D341Med (cell line): ENCODE measurements around the gene GRIK3.

Source experiments
- DNase-seq: peaks from one replicate; pipeline ENCODE4 v3.0.0; 2012; ENCODE audit warnings: low spot score

The GRIK3 gene

DNA sequence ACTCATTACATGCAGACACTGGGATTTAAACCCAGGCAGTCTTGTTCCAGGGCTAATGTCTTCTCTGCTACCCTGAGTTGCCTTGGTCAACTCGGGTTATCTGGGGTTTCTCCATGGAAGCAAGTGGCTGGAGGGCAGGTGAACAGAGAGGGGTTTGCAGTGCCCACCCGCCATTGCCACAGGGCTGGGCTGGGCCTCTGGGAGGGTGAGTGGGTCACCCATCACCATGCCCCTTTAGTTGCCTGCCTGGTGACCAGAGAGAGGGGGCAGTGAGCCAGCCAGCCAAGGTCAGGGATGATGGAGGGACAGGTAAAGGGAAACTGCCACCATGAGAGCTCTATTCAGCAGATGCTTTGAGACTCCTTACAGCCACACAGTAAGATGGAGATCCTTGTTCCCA is 53.2 kb downstream of the GRIK3 start:
- no peak for DNase-seq

DNA sequence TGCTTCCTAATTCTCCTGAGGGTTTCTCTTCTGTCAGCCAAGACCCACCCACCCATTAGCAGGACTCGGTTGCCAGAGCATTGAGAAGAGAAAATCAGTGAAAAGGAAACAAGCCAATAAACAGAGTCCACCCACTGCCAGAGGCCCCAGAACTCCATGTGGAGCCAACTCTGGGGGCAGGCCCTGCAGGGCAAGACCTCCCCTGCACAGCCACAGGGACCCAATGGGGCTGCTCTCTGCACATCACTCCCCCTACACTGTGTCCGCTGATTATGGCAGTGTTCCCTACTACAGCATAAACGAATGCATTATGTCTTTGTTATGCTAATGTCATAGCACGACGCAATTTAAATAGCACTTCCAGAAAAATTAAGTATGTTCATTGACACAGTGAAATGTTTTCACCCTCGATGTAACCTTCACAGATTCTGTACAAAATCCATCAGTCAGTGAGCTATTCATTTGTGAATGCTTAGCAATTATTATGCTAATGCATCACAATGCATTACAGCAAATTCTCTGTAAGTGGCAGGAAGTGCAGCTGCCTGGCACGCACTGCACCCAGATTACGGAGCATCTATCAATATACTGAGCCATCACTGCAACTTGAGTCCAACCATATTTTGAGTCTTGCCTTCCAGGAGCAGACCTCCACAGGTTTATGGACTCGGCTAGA is 56.4 kb downstream of the GRIK3 start:
- DNase-seq = no peak

GRCh38 chr1:36975642-36976041 is 58.7 kb downstream of the GRIK3 start:
- DNase-seq = no peak

- no peak for DNase-seq
Observed at GRCh38 chr1:36973056-36973455, 61.3 kb downstream of the GRIK3 start.

DNA sequence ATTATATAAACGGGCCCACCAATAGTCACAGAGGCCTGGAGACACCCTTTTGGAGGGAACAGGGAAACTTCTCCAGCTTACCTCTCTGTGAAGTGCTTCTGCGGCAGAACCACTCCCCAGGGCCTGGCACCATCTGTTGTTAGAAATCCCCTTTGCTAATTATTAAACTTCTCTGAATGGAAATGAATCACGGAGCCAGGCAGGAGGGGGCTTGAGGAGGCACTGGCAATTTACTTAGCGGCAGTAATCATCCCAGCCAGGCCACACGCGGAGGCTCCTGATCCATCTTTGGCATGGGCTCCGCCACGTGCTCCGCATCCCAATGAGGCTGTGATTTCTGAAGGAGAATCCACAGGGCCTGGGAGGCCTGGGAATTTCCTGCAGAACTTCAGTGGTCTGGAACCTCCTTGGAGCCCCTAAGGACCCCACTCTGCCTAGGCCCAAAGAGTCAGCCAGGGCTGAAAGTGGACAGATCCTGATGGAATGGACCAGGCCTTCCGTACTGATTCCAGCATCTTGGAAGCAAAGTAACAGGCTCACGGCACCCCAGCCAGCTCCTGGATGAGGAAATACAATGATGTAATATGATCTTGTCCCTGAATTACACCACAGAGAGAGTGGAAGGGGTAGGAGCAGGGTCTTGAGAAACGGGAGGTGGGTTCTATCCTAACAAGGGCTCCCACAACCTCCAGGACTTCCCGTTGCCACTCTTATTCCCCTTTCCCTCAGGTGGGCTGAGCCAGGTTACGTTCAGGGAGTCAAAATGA is 62.3 kb downstream of the GRIK3 start:
- peak; percentile 89 for DNase-seq

DNA sequence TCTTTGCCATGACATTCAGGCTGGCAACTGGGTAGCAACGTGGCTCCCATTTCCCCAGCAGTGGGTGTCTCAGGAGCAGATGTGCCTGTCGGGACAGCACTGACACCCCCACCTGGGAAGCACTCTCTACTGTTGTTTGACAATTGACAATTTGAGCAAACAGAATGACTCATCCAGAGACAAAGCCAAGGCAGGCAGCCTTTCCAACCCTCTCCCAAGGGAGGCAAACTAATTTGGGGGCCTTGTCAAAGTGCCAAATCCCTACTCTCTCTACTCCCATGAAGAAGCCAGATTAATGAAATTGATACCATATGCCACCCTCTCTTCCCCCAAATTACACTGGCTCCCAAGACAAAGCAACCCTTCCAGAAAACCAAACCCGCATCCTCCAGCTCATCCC is 65.6 kb downstream of the GRIK3 start:
- peak; percentile 65 for DNase-seq

- no peak for DNase-seq
Observed at GRCh38 chr1:36966242-36966641, 68.1 kb downstream of the GRIK3 start.

DNA sequence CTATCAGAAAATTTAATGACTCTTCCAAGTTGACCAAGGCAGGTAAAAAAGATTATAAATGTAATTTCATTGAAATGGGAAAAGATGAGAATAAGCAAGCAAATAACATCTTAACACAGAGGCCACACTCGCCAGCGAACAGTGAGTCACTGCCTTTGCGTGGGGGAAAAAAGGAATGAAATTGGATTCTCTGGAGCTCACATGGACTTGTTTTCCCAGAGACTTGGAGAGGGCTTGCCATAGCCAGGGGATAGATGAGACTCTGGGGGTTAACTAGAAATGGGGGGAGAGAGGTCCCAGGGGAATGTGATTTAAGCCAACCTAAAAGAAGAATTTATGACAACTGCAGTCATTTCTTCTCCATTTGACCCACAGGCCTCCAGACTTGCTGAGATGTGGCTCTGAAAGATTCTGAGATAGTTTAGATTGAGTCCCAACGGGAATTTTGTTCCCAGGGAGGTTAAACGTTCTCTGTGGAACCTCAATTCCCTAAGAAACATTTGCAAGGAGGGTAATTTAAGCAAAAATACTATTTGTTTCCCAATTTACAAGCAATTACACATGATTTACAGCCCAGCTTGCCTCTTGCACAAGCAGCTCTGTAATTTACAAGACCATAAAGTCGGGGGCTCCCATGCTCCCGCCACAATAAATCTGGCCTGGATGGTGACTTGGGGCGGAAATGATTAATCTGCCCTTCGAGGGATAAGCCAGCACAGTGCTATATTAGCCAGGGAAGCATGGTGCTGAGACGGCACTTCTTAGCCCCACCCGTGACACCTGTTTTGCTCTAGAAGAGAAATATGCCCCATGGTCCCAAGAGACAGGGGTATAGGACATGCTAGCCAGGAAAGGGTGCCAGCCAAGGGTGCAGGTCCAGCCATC is 68.8 kb downstream of the GRIK3 start:
- DNase-seq = peak; percentile 59

DNA sequence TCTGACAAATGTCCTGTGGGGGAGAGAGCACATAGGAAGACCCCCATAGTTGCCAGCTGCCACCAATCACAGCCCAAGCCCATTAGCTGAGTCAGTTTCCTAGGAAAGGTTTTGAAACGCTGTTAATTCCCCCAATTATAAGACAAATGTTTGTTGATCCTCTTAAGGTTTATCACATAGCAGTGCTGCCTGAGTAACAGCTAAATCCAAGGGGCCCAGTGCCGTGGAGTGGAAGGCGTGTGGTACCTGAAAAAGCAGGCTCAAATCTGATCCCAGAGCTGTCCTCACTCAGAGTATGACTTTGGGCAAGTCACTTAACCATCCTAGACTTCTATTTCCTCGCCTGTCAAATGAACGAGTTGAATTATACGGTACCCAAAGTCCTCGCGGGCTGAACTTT is 69.5 kb downstream of the GRIK3 start:
- peak; percentile 55 for DNase-seq

DNA sequence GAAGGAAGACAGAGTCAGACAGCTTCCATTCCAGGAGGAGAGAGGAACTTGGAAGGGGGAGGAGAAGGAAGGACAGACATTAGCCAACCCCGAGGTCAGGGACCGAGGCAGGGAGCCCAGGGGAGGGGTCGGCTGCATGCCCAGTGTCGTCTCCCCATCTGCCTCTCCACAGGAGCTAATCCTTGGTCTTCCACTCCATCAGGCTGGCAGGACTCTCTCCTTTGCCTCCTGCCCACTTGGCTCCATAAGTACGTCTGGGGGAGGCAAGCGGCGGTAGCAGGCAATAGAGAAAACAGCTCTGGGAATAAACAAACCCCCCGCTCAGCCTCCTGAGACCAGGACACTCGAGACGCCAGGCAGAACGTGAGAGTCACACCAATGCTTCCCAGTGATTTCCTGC is 71.3 kb downstream of the GRIK3 start:
- DNase-seq = no peak

DNA sequence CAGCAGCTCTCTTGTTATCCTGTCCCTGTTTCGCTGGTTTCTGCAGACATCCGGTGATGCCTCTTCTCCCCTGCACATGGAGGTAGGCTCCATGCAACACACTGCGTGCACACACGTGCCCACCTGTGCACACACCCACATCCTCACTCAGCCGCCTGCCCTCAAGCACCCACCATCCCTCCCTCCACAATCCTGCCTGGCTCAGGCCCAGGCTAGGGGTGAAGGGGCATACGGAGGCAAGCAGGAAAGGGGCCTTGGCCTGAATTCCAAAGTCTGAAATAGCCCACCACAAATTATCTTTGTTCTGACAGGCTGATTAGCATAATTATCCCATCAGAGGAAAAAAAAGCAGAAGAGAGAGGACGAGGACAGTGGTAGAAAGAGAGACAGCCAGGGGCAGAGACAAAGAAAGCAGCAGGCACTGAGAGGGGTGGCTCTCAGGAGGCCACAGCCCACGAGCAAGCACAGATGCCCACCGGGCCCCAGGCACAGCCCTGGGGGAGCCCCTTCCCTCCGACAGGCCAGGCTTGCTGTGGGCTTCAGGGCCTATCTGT is 73.2 kb downstream of the GRIK3 start:
- DNase-seq = no peak

DNA sequence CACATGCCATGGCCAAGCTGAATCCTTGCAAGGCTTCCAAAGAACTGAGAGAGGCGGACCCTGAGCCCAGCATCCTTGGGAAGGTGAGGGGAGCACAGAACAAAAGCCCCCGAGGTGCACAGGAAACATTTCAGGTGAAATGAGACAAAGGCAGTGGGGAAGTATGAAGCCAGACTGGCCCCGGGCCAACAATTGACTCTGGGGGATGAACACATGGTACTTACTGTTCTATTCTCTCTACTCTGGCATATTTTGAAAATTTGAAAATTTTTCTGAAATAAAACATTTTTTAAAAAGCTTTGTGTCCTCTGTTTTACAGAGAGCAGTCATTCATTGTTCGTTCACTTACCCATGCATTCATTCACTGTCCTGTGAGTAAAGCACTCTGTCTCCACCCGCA is 77.7 kb downstream of the GRIK3 start:
- DNase-seq = no peak

- no peak for DNase-seq
Observed at GRCh38 chr1:36955016-36955415, 79.3 kb downstream of the GRIK3 start.

DNA sequence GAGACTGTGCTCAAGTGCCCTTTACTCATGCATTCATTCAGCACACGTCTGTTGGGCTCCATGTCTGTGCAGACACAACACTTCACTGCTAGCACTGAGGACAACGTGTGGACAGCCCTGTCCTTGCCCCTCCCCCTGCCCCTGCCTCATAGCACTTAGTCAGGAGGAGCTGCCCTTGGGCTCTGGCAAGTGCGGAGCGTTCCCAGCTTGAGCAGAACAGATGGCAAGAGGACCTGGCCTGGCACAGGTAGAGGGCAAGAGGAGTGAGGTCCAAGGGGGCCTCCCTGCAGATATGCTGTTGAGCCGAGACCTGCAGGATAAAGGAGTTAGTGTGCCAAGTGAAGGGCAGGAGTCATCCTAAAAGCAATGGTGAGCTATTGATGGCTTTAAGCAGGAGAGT is 81.3 kb downstream of the GRIK3 start:
- no peak for DNase-seq

- no peak for DNase-seq
Observed at GRCh38 chr1:36951761-36952160, 82.6 kb downstream of the GRIK3 start.

DNA sequence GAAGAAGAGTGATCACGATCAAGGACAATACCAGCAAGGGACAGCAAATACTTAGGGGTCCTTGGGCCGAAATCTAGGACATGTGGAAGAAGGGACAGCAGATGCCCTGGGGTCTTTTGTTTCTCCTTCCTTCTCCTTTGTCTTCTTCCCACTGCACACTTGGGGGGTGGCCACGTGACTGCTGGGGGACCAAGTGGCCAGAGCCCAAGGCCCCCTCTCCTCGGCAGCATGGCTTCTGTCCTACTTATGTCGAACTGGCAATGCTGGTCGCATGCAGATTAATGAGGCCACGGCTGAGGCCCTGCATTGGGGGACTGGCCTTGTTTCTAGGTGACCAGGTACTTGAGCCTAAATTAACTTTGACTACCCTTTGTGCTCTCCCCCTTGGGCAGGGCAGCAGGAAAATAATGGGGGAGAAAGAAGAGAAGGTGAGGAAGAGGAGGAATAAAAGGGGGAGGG is 83.0 kb downstream of the GRIK3 start:
- no peak for DNase-seq

GRCh38 chr1:36950604-36951291 is 83.6 kb downstream of the GRIK3 start:
- no peak for DNase-seq

- DNase-seq = no peak
Observed at GRCh38 chr1:36948606-36949005, 85.7 kb downstream of the GRIK3 start.

DNA sequence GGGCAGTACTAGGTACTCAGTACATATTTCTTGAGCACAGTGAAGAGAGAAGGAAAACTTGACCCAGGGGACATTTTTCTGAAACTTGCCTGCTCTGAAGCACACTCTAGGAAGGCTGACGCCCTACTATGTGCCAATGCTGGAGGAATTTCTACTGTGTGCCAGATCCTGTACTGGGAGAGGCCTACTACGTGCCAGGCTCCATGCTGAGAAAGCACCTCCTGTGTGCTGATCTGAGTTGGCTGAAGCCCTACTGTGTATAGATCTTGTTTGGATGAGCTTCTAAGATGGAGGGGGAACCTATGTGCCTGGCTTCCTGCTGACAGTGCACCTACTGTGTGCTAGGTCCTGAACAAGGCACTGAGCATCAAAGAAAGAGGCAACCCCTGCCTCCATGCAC is 86.2 kb downstream of the GRIK3 start:
- DNase-seq = no peak

DNA sequence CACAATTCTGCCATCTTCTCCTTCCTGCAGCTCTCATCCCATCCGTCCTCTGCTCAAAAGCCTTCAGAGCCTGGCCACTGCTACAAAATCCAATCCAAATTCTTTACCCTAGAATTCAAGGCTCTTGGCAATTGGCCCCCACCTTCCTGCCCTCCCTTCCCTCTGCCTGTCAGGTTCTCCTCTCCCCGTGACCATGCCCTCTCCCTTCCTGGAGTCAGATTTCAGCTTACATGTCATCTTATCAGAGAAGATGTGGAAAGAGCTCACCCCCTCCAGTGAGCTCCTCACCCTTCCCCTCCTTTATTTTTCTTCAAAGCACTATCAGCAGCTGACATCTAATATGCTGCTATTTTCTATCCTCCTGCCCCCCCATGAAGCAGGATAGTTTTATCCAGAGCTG is 86.9 kb downstream of the GRIK3 start:
- DNase-seq = no peak

DNA sequence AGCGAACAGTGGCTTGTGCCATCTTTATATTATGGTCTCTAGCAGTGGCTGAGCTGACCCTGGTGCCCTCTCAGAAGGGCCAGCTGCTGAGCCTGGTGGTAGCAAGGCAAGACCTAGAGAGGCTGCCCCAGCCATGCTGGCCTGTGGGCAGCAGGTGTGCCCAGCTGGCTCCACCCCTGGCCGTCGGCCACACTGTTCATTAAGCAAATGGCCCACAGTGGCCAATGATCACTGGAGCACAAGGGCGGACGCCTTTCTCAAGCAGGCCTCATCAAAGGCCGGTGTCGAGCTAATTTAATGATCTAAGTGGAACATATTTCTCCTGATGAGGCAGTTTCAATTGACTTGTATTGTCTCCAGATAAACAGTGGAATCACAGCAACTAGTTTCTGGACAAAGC is 89.4 kb downstream of the GRIK3 start:
- no peak for DNase-seq

GRCh38 chr1:36942148-36942547 is 92.2 kb downstream of the GRIK3 start:
- no peak for DNase-seq
